Fibroblast of mammary gland (primary cell): ENCODE results near the gene EPN3.
A peak's percentile ranks its signal among the peaks of the same experiment; 100 is the strongest.

Experiments used
- DNase-seq: peaks from one replicate; pipeline ENCODE4 v3.0.0-alpha.2; 2010; ENCODE audit warnings: low read depth
- H3K4me3 ChIP-seq: 2 replicates; pipeline ENCODE4 v1.5.1; 2011; ENCODE audit warnings: low read depth, mild to moderate bottlenecking, low read length, moderate library complexity; ENCODE audit not compliant: control insufficient read depth
- TF ChIP-seq, protein P1 (sequence below): conservative IDR thresholded peaks from 2 replicates; pipeline ENCODE4 v1.5.1; 2011; ENCODE audit warnings: low read depth, low read length, inconsistent platforms; ENCODE audit not compliant: control insufficient read depth, insufficient read depth

The EPN3 gene

DNA sequence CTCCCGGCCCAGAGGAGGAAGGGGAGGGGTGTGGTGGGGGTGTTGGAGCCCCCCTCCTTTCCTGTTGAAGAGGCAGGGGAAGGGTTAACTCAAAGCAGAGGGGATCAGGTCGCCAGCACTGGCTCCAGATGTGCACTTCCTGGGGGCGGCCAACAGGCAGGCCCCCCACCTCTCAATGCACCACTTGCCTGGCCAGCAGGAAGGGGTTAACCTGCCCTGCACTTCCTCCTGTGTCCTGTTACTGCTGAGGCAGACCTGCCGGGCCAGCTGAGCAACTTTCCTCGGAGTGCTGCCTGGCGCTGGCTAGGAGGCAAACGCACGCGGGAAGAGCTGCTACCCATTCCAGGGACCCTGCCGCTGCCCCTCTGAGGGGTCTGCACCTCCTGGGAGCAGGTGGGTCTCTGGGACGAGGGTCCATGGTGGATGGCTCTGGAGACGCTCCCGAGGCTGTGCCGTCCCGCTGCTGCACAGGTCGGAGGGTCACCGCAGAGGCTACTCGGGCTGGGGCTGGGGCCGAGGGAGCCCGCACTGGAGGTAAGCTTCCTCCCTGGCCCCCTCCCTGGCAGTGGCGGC is at the start of gene EPN3:
EPN3 (plus strand) TSS at position 284 of the 573 bp plus-strand sequence. CDS start 3,822 bp downstream, outside the sequence.
- no peak within 1 kb of the TSS for H3K4me3 ChIP-seq

DNA sequence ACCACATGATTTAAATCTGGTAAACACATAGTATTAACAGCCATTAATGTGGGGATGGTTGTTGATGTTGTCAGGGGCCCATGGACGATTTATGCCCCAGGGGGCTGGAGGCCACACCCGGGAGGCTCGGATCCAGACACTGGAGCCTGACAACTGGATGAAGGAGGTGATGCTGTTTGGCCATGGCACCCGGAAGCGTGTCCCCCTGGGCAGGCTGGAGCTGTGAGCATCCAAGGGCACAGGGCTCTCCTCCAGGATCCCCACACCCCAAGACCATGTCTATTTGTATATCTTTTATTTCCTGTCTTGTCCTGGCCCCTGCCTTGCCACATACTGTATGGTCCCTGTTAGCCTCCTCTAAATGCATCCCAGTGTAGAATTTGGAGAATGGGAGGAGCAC is 49.3 kb upstream of the EPN3 start:
- no peak for DNase-seq
- TF ChIP-seq, protein P1, sequence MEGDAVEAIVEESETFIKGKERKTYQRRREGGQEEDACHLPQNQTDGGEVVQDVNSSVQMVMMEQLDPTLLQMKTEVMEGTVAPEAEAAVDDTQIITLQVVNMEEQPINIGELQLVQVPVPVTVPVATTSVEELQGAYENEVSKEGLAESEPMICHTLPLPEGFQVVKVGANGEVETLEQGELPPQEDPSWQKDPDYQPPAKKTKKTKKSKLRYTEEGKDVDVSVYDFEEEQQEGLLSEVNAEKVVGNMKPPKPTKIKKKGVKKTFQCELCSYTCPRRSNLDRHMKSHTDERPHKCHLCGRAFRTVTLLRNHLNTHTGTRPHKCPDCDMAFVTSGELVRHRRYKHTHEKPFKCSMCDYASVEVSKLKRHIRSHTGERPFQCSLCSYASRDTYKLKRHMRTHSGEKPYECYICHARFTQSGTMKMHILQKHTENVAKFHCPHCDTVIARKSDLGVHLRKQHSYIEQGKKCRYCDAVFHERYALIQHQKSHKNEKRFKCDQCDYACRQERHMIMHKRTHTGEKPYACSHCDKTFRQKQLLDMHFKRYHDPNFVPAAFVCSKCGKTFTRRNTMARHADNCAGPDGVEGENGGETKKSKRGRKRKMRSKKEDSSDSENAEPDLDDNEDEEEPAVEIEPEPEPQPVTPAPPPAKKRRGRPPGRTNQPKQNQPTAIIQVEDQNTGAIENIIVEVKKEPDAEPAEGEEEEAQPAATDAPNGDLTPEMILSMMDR: no peak
- no peak overlapping the region for H3K4me3 ChIP-seq

More for the DNA sequence above, at the start of gene EPN3:
- TF ChIP-seq, protein P1: no peak
- no peak for DNase-seq

DNA sequence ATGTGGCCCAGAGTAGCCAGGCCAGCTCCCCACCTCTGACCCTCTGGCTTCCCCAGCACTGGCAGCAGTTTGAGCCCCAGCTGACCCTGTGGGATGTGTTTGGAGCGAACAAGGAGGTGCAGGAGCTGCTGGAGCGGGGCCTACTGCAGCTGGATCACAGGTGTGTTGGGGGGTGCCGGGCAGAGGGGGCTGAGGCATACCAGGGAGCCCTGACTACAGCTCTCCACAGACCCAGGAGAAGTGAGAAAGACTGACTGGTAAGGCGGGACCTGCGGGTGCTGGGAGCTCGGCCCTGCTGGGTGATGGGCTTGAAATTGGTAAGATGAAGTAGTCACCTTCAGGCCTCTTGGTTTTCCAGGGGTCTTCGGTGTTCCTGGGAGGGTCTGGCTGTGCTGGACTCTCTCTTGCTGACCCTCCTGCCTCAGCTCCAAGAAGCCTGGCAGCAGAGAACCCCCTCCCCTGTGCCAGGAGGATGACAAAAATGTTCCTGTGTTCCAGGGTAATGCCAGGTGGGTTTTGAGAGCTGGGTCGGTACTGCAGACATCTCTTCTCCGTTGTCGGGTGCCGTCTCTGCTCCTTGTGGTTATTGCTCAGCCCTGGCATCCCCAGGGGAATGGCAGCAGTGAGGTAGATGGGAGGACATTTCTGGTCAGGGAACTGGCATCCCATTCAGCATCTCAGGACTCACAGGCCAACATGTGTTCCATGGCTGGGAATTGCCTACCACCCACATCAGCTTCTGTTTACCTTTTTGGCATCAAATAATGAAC is 48.0 kb upstream of the EPN3 start:
- no peak for DNase-seq
- TF ChIP-seq, protein P1: no peak
- no peak overlapping the region for H3K4me3 ChIP-seq

DNA sequence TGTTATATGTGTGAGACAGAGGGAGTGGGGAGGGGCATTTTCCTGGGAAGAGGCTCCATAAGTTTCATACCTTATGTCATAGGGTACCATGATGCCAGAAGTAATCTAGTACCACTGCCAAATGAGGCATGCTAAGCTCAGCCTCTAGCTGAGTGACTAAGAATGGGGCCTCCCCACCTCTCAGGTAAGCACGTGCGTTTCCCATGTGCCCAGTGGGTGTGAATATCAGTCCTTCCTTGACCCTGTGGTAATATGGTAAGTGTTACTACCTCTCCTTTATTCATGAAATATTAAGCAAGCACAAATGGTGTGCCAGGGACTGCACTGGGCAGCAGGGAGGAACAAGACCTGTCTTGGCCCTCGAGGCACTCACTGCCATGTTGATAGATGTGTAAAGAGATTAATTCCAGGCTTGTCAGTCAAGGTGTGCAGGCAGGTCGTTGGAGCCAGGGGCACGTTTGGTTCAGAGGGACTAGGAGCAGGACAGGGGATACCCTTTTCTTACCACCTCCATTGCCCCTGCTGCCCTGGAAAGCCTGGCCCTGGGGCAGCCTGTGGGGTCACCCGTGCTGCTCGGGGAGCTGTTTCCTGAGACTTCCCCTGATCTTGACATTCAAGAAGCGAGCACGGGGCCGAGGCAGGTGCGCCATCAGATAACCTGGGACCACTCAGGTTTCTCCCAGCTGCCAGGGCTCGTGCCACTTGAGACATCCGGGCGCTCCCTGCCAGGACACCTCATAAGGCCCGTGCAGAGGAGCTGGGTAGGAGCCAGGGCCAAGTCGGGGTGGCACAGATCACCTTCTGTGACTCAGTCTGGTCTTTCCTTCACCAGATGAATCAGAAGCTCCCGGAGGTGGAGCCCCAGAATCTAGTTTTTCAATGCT is 45.1 kb upstream of the EPN3 start:
- TF ChIP-seq, protein P1: no peak
- DNase-seq: peak; percentile 24
- H3K4me3 ChIP-seq: no peak overlapping the region

DNA sequence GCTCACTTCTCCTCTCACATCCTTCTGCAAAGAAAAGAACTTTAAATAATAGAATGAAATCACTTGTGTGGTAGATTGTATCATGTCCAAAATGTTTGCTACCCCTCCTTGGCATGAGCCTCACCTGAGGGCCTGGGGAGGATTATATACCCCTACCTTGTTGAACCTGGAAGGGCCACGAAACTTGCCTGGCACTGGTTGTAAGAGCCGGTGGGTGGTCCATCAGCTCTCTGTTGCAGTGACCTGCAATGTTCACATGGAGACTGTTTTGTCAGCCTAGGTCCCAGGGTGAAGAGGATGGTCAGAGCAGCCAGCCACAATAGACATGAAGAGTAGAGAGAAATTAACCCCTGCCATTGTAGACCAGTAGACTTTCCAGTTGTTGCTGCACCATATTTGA is 43.7 kb upstream of the EPN3 start:
- TF ChIP-seq, protein P1: no peak

DNA sequence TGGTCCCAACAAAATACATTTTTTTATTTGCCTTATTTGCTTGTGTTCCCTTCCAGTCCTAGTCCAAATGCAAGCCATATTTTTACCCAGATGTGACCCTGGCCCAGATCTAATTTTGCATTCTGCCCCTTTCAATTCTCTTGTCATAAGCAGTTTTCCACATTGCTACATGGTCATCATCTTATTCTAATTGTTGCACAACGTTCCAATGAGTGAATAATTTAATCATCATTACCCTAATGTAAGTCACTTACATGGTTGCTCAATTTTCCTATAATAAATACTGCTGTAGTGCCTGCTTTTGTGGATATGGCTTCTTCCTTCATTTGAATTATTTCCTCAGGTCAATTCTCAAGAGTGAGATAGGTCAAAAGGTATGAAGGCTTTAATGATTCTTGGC is 41.0 kb upstream of the EPN3 start:
- peak; percentile 49 for DNase-seq
- H3K4me3 ChIP-seq: no peak overlapping the region
- TF ChIP-seq, protein P1: no peak

More for the DNA sequence above, 43.7 kb upstream of the EPN3 start:
- no peak for DNase-seq
- no peak overlapping the region for H3K4me3 ChIP-seq
